ENCODE measurements around the gene NREP.

NREP gene

DNA sequence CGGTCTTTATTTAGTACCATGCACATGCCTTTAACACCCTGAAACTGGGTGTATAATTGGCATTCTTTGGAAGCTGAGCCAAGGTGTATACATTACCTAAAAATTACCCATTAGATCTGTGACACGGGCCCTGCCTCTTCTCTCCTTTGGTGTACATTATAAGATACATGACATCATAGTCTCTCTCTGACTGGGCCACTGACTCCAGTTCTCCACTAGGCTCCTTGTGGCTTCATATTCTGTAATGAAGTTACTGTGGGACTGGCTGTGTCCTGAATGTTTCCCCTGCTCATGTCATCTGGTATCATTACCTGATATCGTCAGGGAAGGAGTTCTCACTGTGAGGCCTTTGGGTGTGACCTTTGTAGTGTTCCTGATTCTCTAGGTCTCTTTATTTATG is 65.5 kb downstream of the NREP start:
- no peak for DNase-seq

DNA sequence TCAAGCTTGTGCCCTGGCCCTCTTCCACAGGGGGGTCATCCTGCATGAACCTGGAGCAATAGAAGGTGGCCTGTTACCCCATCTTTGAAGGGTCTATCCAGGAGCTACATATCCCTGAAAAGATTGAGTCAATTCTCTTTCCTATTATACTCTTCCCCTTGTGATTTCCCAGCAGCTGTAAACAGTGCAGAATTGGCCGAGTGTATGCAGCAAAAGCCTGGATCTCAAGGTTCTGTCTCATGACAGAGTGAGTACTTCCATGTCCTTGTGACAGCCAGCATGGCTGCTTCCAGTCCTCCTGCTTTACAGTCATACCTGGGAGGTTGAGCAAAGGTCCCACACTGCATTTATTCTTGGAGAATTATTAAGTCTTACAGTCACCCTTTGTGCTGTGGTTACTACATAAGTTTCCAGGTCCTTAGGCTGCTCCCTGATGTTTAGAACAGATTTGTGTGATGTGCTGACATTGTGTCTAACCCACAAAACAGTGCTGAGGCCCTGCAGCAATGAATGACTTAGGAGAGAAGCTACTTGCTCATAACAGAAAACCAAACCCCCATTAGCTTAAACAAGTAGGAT is 67.5 kb downstream of the NREP start:
- no peak for DNase-seq

DNA sequence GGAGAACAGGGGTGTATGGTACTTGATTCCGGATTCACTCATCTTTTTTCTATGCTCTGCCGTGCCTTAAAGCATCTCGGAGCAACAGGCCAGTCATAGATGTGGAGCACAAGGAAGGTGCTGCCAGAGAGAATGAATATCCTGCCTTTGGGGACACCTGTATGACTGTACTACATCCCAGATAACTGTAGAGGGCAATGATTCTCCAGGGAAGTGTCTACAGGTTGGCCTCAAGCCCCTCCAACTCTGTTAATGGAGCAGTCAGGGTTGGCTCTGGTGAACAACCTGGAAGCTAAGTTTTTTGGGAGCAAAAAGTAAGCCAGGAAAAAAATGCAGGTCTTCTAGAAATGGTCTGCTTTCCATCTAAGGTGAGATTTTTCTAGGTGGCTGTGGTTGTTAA is 71.0 kb downstream of the NREP start:
- DNase-seq: peak in 1 of 2 experiments; percentile 1

DNA sequence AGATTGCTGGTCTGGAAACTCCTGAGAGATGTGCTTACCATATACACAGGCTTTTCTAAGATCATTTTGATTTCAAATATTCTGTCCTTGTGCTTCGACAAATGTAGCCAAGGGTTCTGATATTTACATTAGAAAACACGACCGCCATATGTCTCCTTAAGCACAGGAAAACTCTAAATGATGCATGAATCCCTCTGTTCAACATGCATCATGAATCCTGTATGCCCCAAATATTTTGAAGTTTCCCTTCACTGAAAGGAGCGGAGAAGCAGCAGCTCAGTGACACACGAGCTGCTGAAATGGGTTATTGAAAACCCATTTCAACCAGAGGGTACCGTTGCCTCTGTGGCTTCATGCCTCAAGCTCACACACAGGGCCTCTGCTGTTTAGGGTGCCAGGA is 74.4 kb downstream of the NREP start:
- DNase-seq: no peak

DNA sequence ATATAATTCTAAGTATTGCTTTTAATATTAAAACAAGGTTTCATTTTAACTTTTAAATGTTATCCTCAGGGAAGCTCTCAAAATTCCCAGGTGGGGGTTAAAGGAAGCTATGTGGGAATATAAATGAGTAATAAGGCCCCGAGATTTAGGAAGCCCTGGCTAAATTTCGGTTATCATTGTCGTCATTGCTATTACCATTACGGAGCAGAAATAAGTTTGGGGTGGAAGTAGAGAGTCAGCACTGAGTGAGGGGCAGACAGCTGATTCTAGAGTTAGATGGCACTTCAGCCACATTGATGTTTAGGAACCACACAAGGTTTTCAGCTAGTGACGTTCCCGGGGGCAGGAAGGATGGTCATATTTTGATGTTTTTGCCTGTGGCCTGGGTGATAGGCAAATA is 74.9 kb downstream of the NREP start:
- no peak for DNase-seq

DNA sequence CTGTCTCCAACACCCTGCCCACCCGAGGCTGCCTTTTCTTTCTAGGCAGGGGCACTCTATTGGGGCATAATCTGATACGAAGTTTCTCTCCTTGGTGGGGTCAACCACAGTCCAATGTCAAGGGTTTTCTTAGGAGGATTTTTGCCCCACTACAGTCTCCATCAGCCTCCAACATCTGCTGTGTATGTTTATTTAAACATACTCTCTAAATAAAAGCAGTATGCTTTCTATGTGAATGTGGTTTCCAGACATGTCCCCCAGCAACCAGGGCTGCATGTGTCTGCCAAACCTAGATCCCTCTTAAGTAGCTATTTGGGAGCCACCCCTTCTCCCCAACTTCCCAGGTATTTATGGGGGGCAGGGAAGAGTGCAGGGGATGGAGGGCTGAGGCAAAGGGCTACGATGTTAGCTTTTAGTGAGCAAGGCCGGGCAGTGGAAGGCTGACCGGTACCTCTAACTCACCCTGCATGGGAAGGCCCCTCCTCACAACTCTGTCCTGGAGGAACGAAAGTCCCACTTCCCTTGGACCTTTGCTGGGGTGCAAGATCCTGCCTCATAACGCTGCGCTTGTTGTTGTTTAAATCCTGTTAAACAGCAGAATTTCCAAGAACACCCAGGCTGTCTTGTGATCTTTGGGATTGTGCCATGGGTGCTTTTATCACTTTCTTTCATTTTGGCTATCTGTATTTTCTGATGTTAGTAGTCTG is 75.4 kb downstream of the NREP start:
- no peak for DNase-seq

DNA sequence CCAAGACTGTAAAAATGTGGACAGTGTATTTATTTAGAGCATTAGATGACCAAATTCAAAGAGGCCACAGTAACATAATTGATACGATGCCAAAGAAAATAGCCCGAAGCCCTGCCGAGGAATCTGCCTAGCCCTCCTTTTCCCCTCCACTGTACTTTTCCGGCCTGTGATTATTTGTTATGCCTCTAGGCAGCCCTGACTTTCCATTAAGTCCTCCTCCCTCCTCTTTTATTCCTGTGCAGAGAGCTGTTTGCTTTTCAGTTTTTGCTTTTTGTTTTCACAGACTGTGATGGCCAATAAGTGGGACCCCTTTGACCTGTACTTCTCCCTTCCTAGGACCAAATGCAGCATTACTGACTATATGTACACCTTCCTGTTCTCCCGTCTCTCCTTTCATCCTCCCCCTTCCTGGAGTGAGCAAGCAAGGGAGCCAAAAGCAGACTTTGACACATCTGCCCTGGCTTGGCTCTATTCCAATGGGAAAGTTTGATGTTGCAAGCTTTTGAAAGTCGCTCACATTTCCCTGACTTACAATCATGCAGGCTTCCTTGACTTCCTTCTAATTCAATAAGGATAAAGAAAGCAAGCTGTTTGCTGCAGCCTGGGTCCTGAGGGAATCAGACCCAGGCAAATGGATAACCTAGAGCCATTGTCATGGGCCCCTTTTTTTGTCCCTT is 76.1 kb downstream of the NREP start:
- DNase-seq: peak; percentile 63 to 73

DNA sequence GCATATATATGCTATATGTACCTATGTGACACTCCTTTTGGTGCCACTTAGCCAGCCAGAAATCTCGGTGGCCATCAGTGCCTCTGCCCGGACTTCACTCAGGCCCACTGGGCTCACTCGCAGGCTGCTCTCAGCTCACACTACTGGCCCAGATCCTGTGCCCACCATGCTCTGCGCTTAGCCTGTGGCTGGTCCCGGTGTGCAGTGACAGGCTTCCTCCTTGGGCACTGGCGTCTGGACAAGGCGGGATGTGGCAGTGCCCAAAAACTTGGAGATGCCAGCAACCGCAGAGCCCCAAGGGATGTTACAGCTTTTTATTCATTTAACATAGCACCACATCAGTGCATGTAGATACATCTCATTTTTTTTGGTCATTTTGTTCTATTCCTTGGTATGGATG is 77.4 kb downstream of the NREP start:
- no peak for DNase-seq

Data from NCI-H2081 (cell line).